Effector memory CD4-positive, alpha-beta T cell (primary cell): Measurements from ENCODE around the gene RRP1.

ENCODE experiments used
- DNase-seq, 3 donors: peaks; one replicate each; pipeline ENCODE4 v3.0.0-alpha.2; 2020
- H3K27ac ChIP-seq: 2 replicates; pipeline ENCODE4 v1.7.0; 2013; ENCODE audit warnings: mild to moderate bottlenecking, low read length, moderate library complexity; ENCODE audit not compliant: insufficient read depth, poor library complexity, severe bottlenecking
- H3K27me3 ChIP-seq: replicated peaks from 2 replicates; pipeline ENCODE4 v1.7.0; 2013; ENCODE audit warnings: mild to moderate bottlenecking, low read length; ENCODE audit not compliant: insufficient read depth, control insufficient read depth, poor library complexity, severe bottlenecking
- H3K36me3 ChIP-seq: 2 replicates; pipeline ENCODE4 v1.7.0; 2013; ENCODE audit warnings: mild to moderate bottlenecking, low read length, moderate library complexity; ENCODE audit not compliant: control insufficient read depth, insufficient read depth
- H3K4me1 ChIP-seq: 2 replicates; pipeline ENCODE4 v1.7.0; 2013; ENCODE audit warnings: low read length, mild to moderate bottlenecking; ENCODE audit not compliant: control insufficient read depth, insufficient read depth, poor library complexity, severe bottlenecking
- H3K4me3 ChIP-seq: 2 replicates; pipeline ENCODE4 v1.7.0; 2013; ENCODE audit warnings: low read length, low read depth, mild to moderate bottlenecking; ENCODE audit not compliant: insufficient read depth, poor library complexity, severe bottlenecking
- H3K9me3 ChIP-seq: 2 replicates; pipeline ENCODE4 v1.7.0; 2013; ENCODE audit warnings: mild to moderate bottlenecking, low read length, moderate library complexity; ENCODE audit not compliant: control insufficient read depth

Gene RRP1

GRCh38 chr21:43759651-43760050 lies 29.7 kb upstream of the RRP1 start:
- no peak for DNase-seq
- H3K27me3 ChIP-seq: no peaks in the 10 kb centered on the region
- peaks cover 13% of the 10 kb centered on the region for H3K36me3 ChIP-seq
- H3K4me1 ChIP-seq: no peaks in the 10 kb centered on the region
- no peaks in the 10 kb centered on the region for H3K9me3 ChIP-seq
- H3K27ac ChIP-seq: no peak overlapping the region
- H3K4me3 ChIP-seq: no peak overlapping the region

- H3K4me1 ChIP-seq: no peaks in the 10 kb centered on the region
- no peak overlapping the region for H3K4me3 ChIP-seq
- peaks cover 13% of the 10 kb centered on the region for H3K36me3 ChIP-seq
- H3K9me3 ChIP-seq: no peaks in the 10 kb centered on the region
- H3K27ac ChIP-seq: no peak overlapping the region
- no peaks in the 10 kb centered on the region for H3K27me3 ChIP-seq
- DNase-seq: no peak
Measured at GRCh38 chr21:43760391-43760958, 28.9 kb upstream of the RRP1 start.

- Histone ChIP-seq H3K4me3 (no peak overlapping the region), H3K36me3 (peaks cover under 1% of the 10 kb centered on the region), H3K4me1 (no peaks in the 10 kb centered on the region), H3K27me3 (no peaks in the 10 kb centered on the region), H3K9me3 (no peaks in the 10 kb centered on the region), H3K27ac (no peak overlapping the region)
- DNase-seq: no peak
Measured at GRCh38 chr21:43761886-43762285, 27.5 kb upstream of the RRP1 start.

GRCh38 chr21:43762303-43763128 lies 26.9 kb upstream of the RRP1 start:
- no peaks in the 10 kb centered on the region for H3K27me3 ChIP-seq
- no peaks in the 10 kb centered on the region for H3K4me1 ChIP-seq
- H3K36me3 ChIP-seq: no peaks in the 10 kb centered on the region
- H3K27ac ChIP-seq: no peak overlapping the region
- H3K4me3 ChIP-seq: no peak overlapping the region
- no peak for DNase-seq
- no peaks in the 10 kb centered on the region for H3K9me3 ChIP-seq

- Histone ChIP-seq H3K36me3 (no peaks in the 10 kb centered on the region), H3K9me3 (no peaks in the 10 kb centered on the region), H3K27me3 (no peaks in the 10 kb centered on the region), H3K27ac (no peak overlapping the region), H3K4me3 (no peak overlapping the region), H3K4me1 (no peaks in the 10 kb centered on the region)
- DNase-seq: no peak
Measured at GRCh38 chr21:43763901-43764523, 25.4 kb upstream of the RRP1 start.

GRCh38 chr21:43764576-43765495 lies 24.5 kb upstream of the RRP1 start:
- Histone ChIP-seq H3K27ac (no peak overlapping the region), H3K4me3 (no peak overlapping the region), H3K9me3 (no peaks in the 10 kb centered on the region), H3K4me1 (no peaks in the 10 kb centered on the region), H3K36me3 (no peaks in the 10 kb centered on the region), H3K27me3 (no peaks in the 10 kb centered on the region)
- DNase-seq: no peak

GRCh38 chr21:43766734-43767497 lies 22.5 kb upstream of the RRP1 start:
- H3K9me3 ChIP-seq: no peaks in the 10 kb centered on the region
- no peak overlapping the region for H3K27ac ChIP-seq
- no peaks in the 10 kb centered on the region for H3K4me1 ChIP-seq
- no peaks in the 10 kb centered on the region for H3K27me3 ChIP-seq
- H3K36me3 ChIP-seq: no peaks in the 10 kb centered on the region
- DNase-seq: no peak
- no peak overlapping the region for H3K4me3 ChIP-seq

GRCh38 chr21:43767498-43767983 lies 21.8 kb upstream of the RRP1 start:
- Histone ChIP-seq H3K4me3 (no peak overlapping the region), H3K4me1 (no peaks in the 10 kb centered on the region), H3K9me3 (no peaks in the 10 kb centered on the region), H3K27me3 (no peaks in the 10 kb centered on the region), H3K36me3 (no peaks in the 10 kb centered on the region), H3K27ac (no peak overlapping the region)
- no peak for DNase-seq
